Adrenal gland (tissue), 12 donors: ENCODE data around the gene ANKRD17. TPM values are rescaled to one million over a fixed set of nuclear protein-coding genes. Genes with fewer than 3 reads are reported as not detected.
"Not testable (repeated sequence)": the region's sequence is repeated elsewhere in the genome, so short reads cannot be mapped to it uniquely, and the experiment has no call there.

Source experiments
- DNase-seq, 7 donors: peaks; one replicate each; pipeline ENCODE4 v3.0.0-alpha.2; 2019 to 2020
- H3K27ac ChIP-seq, 5 donors: fragments of 200-600 bp; sonication (generic) in 4 of 5; 1 replicate in 3 of 5; 2 replicates in 2 of 5; pipeline versions ENCODE4 v1.5.1 to v1.8.0; 2016 to 2020; ENCODE audit warnings: mild to moderate bottlenecking in 1 of 5
- H3K27me3 ChIP-seq: fragments of 200-600 bp; 2 replicates; pipeline ENCODE4 v1.8.0; 2021
- H3K36me3 ChIP-seq, 2 donors: fragments of 200-600 bp; replicated peaks in 1 of 2; 1 replicate in 1 of 2; 2 replicates in 1 of 2; pipeline versions ENCODE4 v1.5.1 to v1.8.0; 2018 to 2022
- H3K4me1 ChIP-seq, 2 donors: fragments of 200-600 bp; replicated peaks in 1 of 2; 1 replicate in 1 of 2; 2 replicates in 1 of 2; pipeline versions ENCODE4 v1.5.1 to v1.8.0; 2018 to 2021
- H3K4me3 ChIP-seq, 4 donors: fragments of 200-600 bp; sonication (generic) in 3 of 4; one replicate each; pipeline ENCODE4 v1.5.1; 2016 to 2018
- H3K9me3 ChIP-seq, 3 donors: fragments of 200-600 bp; sonication (generic) in 1 of 3; replicated peaks in 1 of 3; 1 replicate in 2 of 3; 2 replicates in 1 of 3; pipeline versions ENCODE4 v1.5.1 to v1.8.0; 2016 to 2021
- POLR2A ChIP-seq, 2 donors: fragments of 450-650 bp; IDR thresholded peaks; one replicate each; pipeline ENCODE4 v1.6.1; 2017; ENCODE audit warnings: antibody characterized with exemption in 2 of 2, mild to moderate bottlenecking in 2 of 2, moderate library complexity in 1 of 2
- WGBS, 4 donors: extraction: QIAGEN DNeasy Blood & Tissue Kit in 2 of 4; methylation state at CpG; one replicate each; pipeline versions ENCODE4 v1.1.5 to v1.1.7; 2013 to 2017; 5-methylcytosine and 5-hydroxymethylcytosine counted together
- intact Hi-C, 2 donors: fragments of 100-400 bp; cut with DNase I; formaldehyde crosslinking; loops; one replicate each; pipeline versions ENCODE4 v1.14.1 to v1.15.0; 2022 to 2023
- polyA plus RNA-seq, 3 donors: library from polyadenylated mRNA; stranded (reverse); fragments of 200-250 nt in 2 of 3; fragments of 350-450 nt in 1 of 3; fragmentation: Illumina TruSeq in 1 of 3; extraction: RNeasy Lipid Tissue Mini Kit (QIAGEN cat#74804) in 1 of 3; gene quantifications; one replicate each; pipeline ENCODE4 v1.2.3, GENCODE V29; 2013 to 2014
- total RNA-seq, 9 donors: library from RNA; depleted of rRNA in 4 of 9; stranded (reverse); fragments of >200 nt in 4 of 9; fragments of 120-200 nt in 1 of 9; fragmentation: NEBNext Ultra II Directional in 1 of 9; extraction: Animal tissue kit (Norgen Biotek cat#: 25700) in 1 of 9; gene quantifications; one replicate each; pipeline versions ENCODE4 v1.1.0 to v1.2.4, GENCODE V29; 2013 to 2023
- TF ChIP-seq, protein P1 (sequence below), 6 experiments: fragments of 450-650 bp in 4 of 6; fragments of 200-600 bp in 2 of 6; sonication (generic) in 1 of 6; IDR thresholded peaks; 1 replicate in 5 of 6; 2 replicates in 1 of 6; pipeline versions ENCODE4 v1.5.1 to v1.8.0; 2016 to 2021; ENCODE audit warnings: antibody characterized with exemption in 6 of 6, mild to moderate bottlenecking in 2 of 6, moderate library complexity in 1 of 6
- donor health status: healthy with polysubstance abuse.
- donor health status: Bipolar disorder and iron deficiency.
- donor health status: DM: yes; HTN: yes; CAD: no.
- donor health status: DM: no; HTN: no; CAD: no.
- donor health status: DM: no; HTN: no; CAD: no.
- donor health status: DM: yes; HTN: yes; CAD: no.

Gene ANKRD17
- total and polyA plus RNA-seq, 12 donors = 13.3 to 66.3 (median 51.3) TPM

DNA sequence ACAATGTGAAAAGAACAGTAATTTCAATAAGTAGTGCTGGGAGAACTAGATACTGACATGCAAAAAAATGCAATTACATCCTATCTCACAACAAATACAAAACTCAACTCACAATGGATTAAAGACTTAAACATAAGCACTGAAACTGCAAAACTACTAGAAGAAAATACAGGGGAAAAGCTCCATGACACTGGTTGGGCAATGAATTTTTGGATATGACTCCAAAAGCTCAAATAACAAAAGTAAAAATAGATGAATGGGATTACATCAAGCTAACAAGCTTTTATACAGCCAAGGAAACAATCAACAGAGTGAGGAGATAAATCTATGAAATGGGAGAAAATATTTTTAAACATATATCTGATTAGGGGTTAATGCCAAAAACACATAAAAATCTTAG lies 53.1 kb downstream of the ANKRD17 start:
- Histone ChIP-seq H3K36me3 (no peaks in the 10 kb centered on the region), H3K27me3 (no peaks in the 10 kb centered on the region), H3K4me3 (no peak overlapping the region), H3K4me1 (no peaks in the 10 kb centered on the region), H3K27ac (no peak overlapping the region), H3K9me3 (no peaks in the 10 kb centered on the region)
- DNase-seq = no peak
- no peak for TF ChIP-seq POLR2A (IDR thresholded peaks at IDR 0.05)
- TF ChIP-seq, protein P1, sequence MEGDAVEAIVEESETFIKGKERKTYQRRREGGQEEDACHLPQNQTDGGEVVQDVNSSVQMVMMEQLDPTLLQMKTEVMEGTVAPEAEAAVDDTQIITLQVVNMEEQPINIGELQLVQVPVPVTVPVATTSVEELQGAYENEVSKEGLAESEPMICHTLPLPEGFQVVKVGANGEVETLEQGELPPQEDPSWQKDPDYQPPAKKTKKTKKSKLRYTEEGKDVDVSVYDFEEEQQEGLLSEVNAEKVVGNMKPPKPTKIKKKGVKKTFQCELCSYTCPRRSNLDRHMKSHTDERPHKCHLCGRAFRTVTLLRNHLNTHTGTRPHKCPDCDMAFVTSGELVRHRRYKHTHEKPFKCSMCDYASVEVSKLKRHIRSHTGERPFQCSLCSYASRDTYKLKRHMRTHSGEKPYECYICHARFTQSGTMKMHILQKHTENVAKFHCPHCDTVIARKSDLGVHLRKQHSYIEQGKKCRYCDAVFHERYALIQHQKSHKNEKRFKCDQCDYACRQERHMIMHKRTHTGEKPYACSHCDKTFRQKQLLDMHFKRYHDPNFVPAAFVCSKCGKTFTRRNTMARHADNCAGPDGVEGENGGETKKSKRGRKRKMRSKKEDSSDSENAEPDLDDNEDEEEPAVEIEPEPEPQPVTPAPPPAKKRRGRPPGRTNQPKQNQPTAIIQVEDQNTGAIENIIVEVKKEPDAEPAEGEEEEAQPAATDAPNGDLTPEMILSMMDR (IDR thresholded peaks at IDR 0.05) = no peak
- intact Hi-C loops = no loop called here

DNA sequence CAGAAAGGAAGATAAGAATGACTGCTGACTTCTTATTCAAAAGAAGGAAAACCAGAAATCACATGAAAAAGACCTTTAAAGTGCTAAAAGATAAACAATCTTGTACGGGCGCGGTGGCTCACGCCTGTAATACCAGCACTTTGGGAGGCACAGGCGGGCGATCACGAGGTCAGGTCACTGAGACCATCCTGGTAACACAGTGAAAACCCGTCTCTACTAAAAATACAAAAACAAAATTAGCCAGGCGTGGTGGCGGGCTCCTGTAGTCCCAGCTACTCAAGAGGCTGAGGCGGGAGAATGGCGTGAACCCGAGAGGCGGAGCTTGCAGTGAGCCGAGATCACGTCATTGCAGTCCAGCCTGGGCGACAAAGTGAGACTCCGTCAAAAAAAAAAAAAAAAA lies 54.6 kb downstream of the ANKRD17 start:
- 96 to 98% (median 97%) methylated on average over 17 to 18 of the region's 18 CpGs for WGBS, 4 donors
- H3K4me1 ChIP-seq = peaks cover under 1 to 10% of the 10 kb centered on the region in 2 donors
- H3K4me3 ChIP-seq, intact Hi-C loops, DNase-seq, H3K27me3 ChIP-seq, H3K36me3 ChIP-seq, H3K27ac ChIP-seq, H3K9me3 ChIP-seq: not testable (repeated sequence)

DNA sequence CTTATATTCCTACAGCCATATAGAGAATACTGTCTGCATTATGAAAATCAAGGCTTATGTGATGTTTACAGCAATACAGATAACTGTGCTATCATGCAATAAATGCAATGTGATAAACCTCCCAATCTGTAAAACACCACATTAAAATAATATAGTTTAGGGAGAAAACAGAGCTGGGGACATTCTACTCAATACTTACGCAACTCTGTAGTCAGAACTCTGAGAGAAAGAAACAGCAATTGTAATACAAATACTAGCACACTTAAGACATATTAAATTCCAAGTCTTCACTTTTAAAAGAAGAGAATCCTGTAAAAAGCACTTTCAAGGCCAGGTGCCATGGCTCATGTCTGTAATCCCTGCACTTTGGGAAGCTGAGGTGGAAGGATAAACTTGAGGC lies 61.4 kb downstream of the ANKRD17 start:
- intact Hi-C loops = no loop called here
- H3K4me1 ChIP-seq = peaks cover 4 to 23% of the 10 kb centered on the region in 2 donors
- H3K36me3 ChIP-seq = no peaks in the 10 kb centered on the region
- H3K4me3 ChIP-seq = no peak overlapping the region
- TF ChIP-seq, protein P1 (IDR thresholded peaks at IDR 0.05) = no peak
- no peak for TF ChIP-seq POLR2A (IDR thresholded peaks at IDR 0.05)
- no peaks in the 10 kb centered on the region for H3K27me3 ChIP-seq
- 86 to 100% (median 94%) methylated on average over 1 of the region's 1 CpG for WGBS, 4 donors
- no peak for DNase-seq
- H3K27ac ChIP-seq = no peak overlapping the region
- H3K9me3 ChIP-seq = no peaks in the 10 kb centered on the region

DNA sequence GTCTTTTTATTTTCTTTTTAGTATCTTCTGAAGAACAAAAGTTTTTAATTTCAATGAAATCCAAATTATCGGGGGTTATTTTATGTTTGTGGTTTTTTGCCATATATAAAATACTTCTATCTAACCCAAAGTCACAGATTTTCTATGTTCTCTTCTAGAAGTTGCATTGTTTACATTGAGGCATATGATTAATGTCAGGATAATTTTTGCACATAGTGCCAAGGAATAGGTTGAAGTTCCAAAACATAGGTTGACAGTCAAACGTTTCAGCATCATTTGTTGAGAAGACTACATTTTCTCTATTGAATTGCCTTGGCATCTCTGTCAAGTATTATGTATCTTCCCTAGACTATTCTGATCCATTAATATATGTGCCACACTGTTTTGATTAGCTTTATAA lies 64.5 kb downstream of the ANKRD17 start:
- no peaks in the 10 kb centered on the region for H3K27me3 ChIP-seq
- intact Hi-C loops = no loop called here
- no peaks in the 10 kb centered on the region for H3K9me3 ChIP-seq
- peaks cover 4 to 13% of the 10 kb centered on the region in 2 donors for H3K4me1 ChIP-seq
- H3K27ac ChIP-seq = no peak overlapping the region
- TF ChIP-seq, protein P1 (IDR thresholded peaks at IDR 0.05) = no peak
- TF ChIP-seq POLR2A (IDR thresholded peaks at IDR 0.05) = no peak
- H3K4me3 ChIP-seq = no peak overlapping the region
- WGBS, 4 donors = 84 to 89% (median 87%) methylated on average over 2 of the region's 2 CpGs
- no peak for DNase-seq
- no peaks in the 10 kb centered on the region for H3K36me3 ChIP-seq

DNA sequence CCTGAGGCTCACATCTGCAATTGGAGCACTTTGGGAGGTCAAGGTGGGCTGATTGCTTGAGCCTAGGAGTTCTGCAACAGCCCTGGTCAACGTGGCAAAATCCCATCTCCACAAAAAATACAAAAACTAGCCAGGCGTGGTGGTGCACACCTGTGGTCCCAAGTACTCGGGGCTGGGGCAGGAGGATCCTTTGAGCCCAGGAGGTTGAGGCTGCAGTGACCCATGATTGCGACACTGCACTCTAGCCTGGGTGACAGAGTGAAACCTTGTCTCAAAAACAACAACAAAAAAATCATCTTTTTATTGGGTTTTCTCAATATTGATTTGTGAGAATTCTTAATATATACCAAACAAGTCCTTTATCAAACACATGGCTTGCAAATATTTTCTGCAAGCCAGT lies 64.9 kb downstream of the ANKRD17 start:
- intact Hi-C loops = no loop called here
- no peaks in the 10 kb centered on the region for H3K27me3 ChIP-seq
- H3K36me3 ChIP-seq = no peaks in the 10 kb centered on the region
- H3K9me3 ChIP-seq = no peaks in the 10 kb centered on the region
- TF ChIP-seq, protein P1 (IDR thresholded peaks at IDR 0.05) = no peak
- no peak for TF ChIP-seq POLR2A (IDR thresholded peaks at IDR 0.05)
- WGBS, 4 donors = 66 to 98% (median 87%) methylated on average over 4 of the region's 4 CpGs
- H3K4me1 ChIP-seq = peaks cover under 1 to 10% of the 10 kb centered on the region in 2 donors
- no peak overlapping the region for H3K27ac ChIP-seq
- H3K4me3 ChIP-seq = no peak overlapping the region
- no peak for DNase-seq
